ENCODE measurements around the gene COL6A5.

GRCh38 chr3:130393594-130393993, 48.1 kb downstream of the COL6A5 start:
- TF ChIP-seq EZH2phosphoT487 (conservative IDR thresholded peaks at IDR 0.05; ENCODE audit: low read length) (no peak), CTCF (IDR thresholded peaks at IDR 0.05; ENCODE audit: insufficient read depth, low read length, poor library complexity, severe bottlenecking) (no peak)
